Measurements from ENCODE around the gene HSD11B2. TPM values are rescaled to one million over a fixed set of nuclear protein-coding genes. Genes with fewer than 3 reads are reported as not detected.
"Not testable (repeated sequence)": the region's sequence is repeated elsewhere in the genome, so short reads cannot be mapped to it uniquely, and the experiment has no call there.

The HSD11B2 gene
- polyA plus RNA-seq, 1 donor, result 40.8 TPM

DNA sequence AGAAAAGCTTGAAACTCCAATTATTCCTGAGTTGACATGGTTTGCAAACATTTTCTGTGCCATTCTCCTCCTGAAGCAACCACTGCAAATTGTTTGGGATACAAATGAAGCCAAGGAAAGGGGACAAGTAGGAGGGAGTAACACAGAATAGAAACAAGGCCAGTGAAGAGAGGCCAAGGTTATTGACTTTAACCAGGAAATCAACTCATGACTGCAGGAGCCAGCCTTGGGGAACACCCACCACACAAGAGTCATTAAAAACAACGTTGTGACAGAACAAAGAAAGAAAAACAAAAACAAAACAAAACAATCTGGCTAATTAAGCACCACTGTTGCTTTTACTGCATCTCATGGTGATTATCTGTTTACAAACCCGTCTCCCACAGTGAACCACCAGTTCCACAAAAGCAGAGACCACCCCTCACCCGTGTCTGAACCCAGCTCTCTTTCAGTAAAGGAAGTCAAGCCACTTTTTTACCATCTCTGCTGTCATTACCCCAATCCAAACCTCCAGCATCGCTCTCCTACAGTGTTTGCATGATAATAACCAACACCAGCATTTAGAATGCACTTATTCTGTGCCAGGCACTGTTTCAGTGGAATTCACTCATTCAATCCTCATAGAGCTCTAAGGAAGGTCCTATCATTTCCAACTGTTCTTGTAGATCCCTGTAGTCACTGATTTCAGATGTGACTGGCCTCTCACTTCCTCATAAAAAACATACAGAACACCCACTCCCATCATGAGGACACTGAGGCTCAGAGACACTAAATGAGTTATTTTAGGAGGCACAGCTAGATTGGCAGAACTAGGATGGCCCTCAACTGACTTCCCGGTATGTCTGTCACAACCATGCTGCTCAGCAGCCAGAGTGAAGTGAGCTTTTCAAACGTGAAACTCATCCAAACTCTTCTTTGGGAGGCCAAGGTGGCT is 16.7 kb upstream of the HSD11B2 start:
- DNase-seq, result no peak

DNA sequence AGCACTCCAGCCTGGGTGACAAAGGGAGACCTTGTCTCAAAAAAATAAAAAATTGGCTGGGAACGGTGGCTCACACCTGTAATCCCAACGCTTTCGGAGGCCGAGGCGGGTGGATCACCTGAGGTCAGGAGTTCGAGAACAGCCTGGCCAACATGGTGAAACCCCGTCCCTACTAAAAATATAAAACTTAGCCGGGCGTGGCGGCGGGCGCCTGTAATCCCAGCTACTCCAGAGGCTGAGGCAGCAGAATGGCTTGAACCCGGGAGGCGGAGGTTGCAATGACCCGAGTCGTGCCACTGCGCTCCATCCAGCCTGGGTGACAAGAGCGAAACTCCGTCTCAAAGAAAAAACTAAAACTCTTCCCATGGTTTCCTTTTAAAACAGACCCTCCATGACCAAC is 15.5 kb upstream of the HSD11B2 start:
- DNase-seq, result not testable (repeated sequence)

DNA sequence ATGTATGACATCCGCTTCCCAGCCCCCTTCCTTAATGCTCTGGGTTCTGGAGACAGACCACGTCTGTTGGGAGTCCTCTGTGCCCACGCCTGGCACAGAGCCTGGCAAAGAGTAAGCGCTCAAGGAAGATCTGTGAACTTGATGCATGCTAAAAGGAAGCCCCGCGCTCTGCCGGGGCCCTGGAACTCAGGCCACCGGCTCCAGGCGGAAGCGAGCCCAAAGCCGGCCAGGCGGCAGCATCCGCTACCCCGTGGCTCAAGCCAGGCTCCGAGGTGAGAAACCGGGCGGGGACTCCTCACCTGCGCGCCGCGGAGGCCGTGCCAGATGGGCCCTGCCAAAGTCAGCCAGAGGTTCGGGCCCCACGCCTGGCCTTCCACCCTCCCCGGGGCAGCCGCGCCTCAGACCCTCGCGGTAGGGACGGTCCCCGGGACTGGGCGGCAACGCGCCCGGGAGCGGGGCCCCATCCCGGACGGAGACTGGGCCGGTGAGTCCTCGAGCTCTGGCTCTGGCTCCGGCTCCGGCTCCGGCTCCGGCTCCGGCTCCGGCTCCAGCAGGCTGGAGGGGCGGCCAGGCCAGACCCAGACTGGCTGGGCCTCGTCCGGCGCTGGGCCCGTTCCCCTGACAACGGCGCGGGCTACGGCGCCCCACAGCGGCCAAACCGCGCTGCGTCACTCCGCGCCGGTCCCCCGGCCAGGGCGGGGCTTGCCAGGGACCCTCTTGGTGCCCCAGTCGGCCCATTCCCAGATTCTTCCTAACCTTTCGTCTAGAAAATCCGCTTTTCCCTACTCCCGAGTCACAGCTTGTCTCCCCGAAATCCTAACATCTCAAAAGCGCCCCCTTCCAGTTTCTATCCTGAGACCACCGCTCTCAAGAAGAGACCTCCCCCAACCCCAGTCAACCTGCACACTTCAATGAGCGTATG is 14.8 kb upstream of the HSD11B2 start, which contains the start of gene ZDHHC1:
TSS of gene ZDHHC1 (minus strand) at position 606 of the 922 bp plus-strand sequence. CDS start 8,702 bp downstream, outside the sequence.
- no peak for DNase-seq

DNA sequence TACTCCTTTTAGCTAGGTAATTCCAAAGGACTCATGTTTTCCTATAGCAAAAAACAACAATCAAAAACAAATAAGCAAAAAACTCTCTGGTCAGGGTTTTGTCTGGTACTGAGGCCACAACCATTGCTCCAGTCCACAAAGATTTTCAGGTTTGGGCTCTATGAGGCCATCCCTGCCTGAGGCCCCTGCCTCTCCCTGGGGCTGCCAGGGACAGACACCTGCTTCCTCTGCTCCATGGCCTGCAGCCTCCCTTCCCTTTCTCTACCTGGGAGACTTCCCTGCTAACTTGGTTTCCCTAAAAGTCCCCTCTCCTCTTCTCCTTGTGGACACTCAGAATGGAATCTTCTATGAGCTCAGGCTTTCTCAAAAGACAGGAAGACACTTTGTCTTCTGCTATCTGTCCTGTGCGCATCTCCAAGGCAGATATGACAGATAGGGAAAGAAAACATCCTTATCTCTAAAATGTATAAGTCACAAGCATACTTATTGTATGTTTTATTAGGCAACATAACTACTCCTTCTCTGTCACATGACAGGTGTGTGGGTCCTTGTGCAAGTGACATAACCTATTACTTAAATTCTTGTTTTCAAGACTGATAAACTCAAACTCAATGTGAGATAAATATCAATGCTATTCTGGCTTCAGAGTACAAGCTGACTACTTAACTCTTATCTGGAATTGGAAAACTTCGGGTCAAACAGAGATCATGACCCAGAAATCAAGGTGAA is 13.4 kb upstream of the HSD11B2 start:
- DNase-seq, result no peak

DNA sequence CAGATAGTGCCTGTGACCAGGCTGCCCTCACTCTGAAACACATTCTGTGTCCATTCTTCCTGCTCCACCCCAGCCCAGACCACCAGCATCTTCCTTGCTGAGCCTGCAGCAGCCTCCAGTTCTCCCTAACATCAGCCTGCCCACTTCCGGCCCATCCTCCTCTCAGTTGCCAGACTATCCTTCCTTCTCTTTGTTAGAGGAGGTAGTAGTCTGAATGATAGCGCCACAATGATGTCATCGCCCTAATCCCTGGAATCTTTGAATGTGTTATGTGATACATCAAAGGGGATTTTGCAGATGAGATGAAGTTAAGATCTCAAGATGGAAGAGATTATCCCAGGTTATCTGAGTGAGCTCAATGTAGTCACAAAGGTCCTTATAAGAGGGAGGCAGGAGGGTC is 11.4 kb upstream of the HSD11B2 start:
- no peak for DNase-seq

DNA sequence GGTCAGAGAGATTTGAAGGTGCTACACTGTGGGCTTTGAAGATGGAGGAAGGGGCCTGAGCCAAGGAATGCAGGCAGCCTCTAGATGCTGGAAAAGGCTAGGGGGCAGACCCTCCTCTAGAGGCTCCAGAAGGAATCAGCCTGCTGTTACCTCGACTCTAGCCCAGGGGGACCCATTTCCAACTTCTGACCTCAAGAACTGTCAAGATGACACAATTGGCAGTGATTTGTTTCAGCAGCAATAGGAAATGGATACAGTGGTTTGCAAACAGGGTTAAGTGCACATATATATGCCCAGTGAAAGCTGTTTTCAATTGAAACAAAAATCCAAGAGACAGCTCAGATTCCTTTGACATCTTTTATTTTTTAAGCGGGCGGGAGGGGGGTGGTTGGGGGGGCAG is 11.0 kb upstream of the HSD11B2 start:
- DNase-seq, result no peak

DNA sequence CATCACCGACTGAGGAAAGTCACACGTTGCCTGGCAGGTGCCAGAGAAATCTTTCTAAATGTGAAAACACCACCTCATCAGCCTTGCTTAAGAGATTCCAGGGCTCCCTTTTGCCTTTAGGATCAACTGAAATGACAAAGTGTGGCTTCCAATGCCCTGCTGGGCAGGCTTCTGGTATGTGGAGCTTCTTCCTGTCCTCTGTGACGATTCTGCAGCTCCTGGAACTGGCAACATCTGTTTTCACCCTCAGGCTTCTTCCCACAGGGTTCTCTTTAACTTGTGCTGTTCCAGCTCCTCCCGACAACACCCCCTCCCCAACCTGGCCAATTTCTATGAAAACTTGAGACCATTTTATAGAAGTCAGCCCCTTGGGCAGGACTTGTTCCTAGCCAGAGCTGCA is 9.9 kb upstream of the HSD11B2 start:
- no peak for DNase-seq

DNA sequence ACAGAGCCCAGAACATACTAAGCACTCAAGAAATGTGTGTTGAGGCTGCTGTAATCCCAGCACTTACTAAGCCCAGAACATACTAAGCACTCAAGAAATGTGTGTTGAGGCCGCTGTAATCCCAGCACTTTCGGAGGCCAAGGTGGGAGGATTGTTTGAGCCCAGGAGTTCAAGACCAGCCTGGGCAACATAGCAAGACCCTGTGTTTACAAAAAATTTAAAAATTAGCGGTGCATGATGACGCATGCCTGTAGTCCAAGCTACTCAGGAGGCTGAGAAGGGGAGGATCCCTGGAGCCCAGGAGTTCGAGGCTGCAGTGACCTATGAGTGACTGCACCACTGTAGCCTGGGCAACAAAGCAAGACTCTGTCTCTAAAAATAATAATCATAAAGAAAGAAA is 7.9 kb upstream of the HSD11B2 start:
- DNase-seq, result no peak

DNA sequence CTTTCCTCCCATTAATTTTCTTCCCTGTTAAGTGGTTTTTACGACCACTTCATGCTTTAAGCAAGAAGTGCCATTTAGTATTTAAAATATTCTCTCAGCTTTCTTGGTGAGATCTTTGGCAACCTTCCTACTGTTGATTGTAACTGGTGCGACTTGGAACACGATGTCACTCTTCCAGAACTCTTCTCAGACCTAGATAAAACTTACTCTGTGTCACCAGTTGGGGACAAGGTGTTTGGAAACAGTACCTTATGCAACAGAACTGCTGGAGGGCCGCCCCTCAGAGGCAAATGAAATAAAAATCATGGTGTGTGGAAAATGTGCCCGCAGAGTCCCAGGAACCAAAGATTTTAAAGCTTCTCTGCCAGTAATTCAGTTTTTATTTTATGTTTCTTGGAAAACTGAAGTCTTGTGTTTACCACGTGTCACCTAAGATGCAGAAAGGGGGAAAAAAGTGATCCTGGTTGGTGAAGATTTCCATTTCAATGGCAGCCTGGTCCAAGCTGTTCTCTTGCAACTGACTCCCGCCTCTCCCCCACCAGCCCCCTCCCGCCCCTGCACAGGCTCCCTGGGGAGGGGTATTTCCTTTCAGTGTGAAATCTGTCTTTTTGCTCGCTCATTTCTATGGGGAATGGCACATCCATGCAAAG is 7.2 kb upstream of the HSD11B2 start:
- DNase-seq, result no peak

DNA sequence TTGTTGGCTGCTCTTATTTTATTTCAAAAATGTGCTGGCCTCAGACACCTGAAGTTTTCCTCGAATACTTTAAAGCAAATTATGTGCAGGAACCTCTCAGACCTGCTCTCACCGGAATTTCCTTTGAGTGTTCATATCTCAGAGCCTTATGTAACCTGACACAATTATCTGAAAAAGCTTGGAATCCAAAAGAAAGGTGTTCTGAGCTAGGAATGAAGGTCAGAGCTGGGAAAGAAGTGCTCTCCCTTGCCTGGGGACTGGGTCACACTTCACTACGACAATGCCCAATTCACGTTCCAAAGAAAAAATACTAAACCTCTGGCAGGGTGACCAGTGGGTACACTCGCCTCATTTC is 6.7 kb upstream of the HSD11B2 start:
- DNase-seq, result no peak

DNA sequence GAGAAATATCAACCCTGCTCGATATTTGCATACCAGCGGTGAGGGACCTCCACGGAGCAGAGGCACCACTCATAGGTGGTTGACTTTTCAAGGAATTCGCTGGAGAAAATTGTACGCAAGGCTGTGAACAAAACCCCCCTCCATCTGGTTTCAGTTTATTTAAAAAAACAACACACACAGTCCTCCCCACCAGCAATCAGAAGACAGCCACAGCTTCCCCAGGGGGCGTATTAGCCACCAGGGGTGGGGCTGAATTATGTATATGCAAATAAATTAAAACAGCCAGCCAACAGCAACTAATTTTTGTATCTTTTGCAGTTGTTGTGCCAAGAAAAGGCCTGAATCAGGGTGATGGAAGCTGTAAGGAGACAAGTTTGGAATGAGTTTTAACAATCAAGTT is 5.9 kb upstream of the HSD11B2 start:
- no peak for DNase-seq

DNA sequence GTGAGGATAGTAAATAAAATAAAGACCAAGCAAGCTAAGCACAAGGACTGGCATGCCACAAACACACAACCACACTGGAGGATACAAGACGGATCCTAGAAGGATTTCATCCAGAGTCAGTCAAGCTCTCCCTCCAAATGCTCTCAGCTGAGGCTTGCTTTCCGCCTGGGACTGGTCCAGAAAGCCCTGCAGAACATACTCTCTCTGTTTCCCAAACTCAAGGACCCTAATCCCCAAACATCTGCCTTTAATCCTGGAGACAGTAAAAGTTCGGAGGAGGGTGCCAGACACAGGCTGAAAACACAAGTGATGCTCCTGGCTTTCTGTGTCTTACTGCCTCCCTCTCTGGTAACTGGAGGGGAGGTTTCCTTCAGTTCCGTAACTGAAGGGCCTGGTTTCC is 5.3 kb upstream of the HSD11B2 start:
- no peak for DNase-seq

DNA sequence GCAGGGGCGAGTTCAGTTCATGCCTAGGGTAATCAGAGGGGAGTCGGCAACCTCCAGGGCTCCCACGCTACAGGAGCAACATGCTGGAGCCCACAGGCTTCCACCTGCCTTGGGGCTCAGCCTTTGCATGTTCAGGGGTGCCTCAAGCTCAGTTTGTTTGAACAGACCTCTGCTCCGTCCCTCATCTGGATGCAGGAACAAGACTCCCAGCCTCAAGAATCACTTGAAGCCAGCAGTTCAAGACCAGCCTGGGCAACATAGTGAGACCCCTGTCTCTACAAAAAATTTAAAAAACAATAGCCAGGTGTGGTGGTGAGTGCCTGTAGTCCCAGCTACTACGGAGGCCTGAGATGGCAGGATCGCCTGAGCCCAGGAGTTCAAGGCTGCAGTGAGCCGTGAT is 4.9 kb upstream of the HSD11B2 start:
- no peak for DNase-seq

DNA sequence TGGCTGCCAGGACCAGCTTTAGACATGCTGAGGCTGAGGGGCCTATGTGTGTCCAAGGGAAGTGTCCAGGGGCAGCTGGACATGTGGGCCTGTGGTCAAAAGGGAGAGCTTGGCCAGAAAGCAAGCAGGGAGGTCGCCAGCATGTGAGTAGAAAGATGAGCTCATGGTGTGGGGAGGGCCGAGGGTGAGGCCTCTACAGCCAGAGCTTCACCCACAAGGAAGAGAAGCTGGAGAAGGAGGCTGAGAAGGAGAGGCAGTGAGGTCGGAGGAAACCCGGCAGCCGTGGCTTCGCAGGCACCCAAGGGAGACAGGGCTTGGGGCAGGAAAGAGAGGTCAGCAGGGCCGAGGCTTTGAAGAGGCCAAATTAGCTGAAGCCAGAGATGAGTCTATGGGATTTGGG is 4.0 kb upstream of the HSD11B2 start:
- no peak for DNase-seq

DNA sequence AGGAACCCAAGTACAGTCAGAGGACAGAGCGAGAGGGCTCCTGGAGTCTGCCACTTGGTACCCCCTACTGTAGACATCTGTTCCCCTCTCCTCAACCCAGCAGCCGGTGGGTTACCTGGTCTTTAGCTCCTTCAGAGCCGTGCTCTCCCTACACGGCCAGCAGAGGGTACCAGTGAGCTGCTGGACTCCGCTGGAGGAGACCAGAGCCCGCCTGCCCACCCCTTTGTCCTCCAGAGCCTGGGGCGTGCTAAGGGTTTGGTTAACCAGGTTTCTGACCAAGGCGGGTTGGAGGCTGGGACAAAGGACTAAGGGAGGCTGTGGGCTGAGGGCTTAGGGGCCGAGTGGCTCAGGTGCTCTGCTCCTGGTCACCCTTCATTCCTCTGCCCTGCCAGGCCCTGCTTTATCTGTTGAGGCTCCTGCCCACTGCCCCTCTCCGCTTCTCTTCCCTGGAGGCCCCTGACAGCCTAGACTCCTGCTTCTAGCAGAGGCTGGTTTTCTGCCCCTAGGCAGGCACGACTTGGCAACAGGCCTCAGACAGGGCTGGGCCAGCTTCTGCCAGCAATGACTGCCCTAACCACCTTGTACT is 2.7 kb upstream of the HSD11B2 start:
- DNase-seq, result peak; percentile 76

DNA sequence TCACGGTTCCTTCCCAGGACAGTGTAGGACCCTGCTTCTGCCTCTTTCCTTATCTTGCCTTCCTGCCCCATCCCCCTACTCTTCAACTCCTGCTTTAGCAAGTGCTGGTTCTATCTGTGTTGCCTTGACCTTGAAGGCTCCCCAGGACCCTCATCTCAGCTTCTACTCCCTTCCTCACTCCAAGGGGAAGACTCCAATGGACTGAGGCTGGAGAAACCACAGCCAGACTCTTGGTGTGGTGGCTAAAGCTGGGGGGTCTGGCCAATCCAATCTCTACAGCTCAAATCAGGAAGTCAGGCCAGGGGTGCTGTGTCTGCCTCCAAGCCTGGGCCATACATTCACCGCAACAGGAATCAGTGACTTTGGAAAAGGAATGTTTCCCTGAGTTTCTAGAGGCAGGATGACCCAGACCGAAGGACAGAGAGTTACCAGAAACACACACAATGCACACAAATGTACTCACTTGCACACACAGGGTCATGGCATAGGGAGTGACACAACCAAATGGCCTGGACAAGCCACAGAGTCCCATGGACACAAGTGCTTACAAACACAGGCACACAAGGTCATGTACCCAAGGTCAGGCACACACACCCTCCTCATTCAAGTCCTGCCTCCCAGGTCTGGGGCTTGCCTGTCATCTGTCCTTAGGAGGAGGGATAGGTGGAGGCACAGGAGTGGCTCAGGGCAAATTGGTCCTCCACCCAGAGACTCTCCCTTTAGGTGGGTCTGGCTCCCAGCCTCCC is 1.7 kb upstream of the HSD11B2 start:
- DNase-seq, result no peak

DNA sequence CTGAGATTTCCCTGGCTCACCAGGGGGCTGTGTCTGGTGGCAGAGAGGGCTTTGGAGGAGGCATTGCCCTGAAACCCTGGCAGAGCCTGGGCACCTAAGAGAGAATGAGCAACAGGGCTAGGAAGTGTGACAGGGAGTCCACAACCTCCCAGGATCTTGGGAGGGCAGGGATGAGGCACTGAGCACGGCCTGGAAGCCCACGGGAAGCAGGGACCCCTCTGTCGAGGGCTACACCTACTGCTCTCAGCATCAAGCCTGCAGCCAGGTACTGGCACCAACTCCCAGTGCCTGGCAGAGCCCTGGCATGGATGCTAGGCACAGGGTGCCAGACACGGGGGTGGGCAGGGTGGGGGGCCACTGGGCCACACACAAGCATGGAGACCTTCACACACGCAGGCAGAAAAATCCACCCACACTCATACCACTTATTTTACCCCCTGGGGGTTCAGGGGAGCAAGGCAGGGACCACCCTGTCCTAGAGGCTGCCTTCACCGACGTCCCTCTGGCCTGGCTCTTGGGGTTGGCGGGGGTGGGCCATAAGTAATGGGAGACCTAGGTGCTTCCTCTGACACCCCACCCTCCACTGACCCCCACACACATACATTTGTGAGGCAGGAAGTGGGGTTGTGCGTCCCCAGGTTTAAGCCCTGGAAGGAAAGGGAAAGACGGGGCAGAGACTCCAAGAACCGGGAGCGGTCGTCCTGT is 970 bp upstream of the HSD11B2 start:
- DNase-seq, result no peak

DNA sequence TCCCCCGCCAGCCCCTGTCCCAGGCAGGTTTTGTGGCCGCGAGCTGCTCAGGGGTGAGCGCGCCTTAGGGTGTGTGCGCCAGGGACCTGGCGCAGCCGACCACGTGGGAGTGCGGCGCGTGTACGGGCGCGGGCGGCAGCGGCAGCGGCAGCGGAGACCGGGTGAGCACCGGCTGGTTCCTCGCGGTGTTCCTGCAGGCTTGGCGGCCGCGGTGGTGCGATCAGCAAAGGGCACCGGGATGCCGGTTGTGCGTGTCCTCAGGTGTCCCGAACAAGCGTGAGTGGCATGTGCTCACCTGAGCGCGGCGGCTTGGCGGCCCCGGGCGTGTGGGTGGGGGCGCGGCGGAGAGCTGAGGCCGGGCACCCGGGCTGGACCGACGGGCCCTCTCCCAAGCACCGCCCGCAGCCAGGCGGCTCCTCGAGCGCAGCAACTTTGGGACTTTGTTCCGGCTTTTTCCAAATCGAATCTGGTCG is 381 bp upstream of the HSD11B2 start:
- no peak for DNase-seq

DNA sequence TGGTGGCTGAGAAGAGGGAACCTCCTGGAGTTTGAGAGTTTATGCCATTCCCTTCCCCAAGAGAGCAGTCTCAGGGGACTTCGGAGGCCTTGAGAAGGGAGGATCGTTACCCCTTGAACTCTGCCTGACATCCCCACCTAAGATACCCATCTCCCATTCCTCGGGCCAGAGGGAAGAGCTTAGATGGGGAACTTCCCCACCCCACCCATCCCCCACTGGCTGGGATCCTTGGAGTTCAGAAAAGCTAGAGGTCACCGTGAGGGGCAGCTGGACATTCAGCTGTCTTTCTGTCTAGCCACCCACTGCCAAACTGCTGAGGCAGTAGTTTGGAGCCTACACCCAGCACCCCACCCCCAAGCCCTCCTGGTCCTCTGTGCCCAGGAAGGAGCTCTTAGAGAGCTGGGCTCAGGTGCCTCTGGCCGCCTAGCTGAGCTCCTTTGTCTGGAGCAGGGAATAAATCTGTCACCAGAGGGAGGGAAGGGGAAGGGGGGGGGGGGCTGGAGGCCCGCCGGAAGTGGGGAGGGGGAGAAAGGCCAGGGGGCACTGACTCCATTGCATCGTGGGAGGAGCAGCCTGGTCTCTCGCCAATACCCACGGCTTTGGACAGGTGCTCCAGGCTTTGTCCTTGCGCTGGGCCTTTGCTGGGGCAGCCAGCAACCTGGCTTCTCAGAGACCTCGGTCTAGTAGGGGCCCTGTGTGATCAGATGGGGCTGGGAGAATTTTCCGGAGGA is 1.0 kb downstream of the HSD11B2 start:
- no peak for DNase-seq

Data from left kidney (tissue), 2 donors.